ENCODE measurements around the gene GRIA3. TPM values are rescaled to one million over a fixed set of nuclear protein-coding genes. Genes with fewer than 3 reads are reported as not detected.

GRIA3 gene
- total RNA-seq, 4 donors from 2014 or later = 0.60 to 2.3 (median 1.0) TPM

DNA sequence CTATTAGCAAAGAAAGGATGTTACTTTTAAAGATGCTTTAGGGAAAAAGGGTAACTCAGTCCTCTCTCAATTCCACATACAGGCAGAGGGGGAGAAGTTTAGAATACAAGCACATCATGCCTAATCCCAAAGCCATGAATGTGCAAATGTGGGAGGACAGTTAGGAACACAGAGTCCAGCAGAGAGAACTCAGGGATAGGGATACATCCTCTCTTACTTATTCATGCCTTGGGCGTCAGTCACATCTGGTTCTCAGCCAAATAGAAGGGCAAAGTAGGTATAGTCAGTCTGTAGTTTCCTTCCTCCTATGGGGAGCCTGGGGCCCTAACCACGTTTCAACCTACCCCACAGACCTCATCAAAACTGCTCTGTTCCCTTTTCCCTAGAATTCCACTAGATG lies 87.8 kb downstream of the GRIA3 start:
- Histone ChIP-seq H3K27me3 (no peaks in the 10 kb centered on the region), H3K9me3 (no peaks in the 10 kb centered on the region), H3K27ac (no peak overlapping the region), H3K4me1 (no peaks in the 10 kb centered on the region), H3K36me3 (no peaks in the 10 kb centered on the region), H3K4me3 (no peak overlapping the region)
- TF ChIP-seq POLR2A (IDR thresholded peaks at IDR 0.05) = no peak
- TF ChIP-seq, protein P1, sequence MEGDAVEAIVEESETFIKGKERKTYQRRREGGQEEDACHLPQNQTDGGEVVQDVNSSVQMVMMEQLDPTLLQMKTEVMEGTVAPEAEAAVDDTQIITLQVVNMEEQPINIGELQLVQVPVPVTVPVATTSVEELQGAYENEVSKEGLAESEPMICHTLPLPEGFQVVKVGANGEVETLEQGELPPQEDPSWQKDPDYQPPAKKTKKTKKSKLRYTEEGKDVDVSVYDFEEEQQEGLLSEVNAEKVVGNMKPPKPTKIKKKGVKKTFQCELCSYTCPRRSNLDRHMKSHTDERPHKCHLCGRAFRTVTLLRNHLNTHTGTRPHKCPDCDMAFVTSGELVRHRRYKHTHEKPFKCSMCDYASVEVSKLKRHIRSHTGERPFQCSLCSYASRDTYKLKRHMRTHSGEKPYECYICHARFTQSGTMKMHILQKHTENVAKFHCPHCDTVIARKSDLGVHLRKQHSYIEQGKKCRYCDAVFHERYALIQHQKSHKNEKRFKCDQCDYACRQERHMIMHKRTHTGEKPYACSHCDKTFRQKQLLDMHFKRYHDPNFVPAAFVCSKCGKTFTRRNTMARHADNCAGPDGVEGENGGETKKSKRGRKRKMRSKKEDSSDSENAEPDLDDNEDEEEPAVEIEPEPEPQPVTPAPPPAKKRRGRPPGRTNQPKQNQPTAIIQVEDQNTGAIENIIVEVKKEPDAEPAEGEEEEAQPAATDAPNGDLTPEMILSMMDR (IDR thresholded peaks at IDR 0.05) = no peak
- no peak for DNase-seq (ENCODE audit: low spot score in 2 of 2)
- 37 to 67% methylated on average over 2 of the region's 2 CpGs for WGBS, 2 donors

DNA sequence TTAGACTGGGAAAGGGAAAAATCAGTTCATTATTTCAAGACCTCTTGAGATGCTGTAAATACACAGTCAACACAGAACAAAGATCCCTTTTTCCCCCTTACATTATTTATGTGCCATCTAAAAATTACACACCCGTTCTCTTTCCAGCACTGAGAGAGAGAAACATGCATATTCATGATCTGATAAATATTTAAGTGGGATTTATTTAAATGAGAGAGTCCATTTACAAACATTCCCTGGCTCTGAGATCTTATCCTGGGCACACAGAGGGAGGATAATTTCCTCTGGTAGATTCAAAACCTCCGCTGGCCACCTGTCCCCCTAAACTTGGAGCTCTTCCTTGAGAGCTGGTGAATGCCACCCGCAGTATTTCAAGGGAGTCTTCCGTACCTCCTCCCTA lies 88.6 kb downstream of the GRIA3 start:
- Histone ChIP-seq H3K4me1 (no peaks in the 10 kb centered on the region), H3K36me3 (no peaks in the 10 kb centered on the region), H3K9me3 (no peaks in the 10 kb centered on the region), H3K27ac (no peak overlapping the region), H3K4me3 (no peak overlapping the region), H3K27me3 (no peaks in the 10 kb centered on the region)
- no peak for DNase-seq (ENCODE audit: low spot score in 2 of 2)
- WGBS, 2 donors = 72 to 83% methylated on average over 4 of the region's 4 CpGs
- TF ChIP-seq POLR2A (IDR thresholded peaks at IDR 0.05) = no peak
- TF ChIP-seq, protein P1 (IDR thresholded peaks at IDR 0.05) = no peak

DNA sequence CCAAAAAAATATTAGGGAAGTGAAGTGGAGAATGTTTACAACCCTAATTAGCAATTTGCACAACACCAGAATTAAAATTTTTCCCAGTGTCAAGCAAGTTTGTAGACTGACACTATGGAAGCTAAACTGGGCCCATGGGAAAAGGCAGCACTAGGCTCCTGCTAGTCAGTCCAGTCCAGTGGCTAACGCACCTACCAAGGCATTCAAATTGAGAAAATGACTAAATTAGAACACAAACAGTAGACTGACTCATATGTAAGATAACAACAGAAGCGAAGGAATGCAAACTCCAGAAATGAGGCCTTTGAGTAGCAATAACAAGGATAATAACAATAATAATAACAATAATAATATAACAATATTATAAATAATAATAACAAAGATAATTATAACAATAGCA lies 90.7 kb downstream of the GRIA3 start:
- no peaks in the 10 kb centered on the region for H3K36me3 ChIP-seq
- no peaks in the 10 kb centered on the region for H3K4me1 ChIP-seq
- no peak overlapping the region for H3K4me3 ChIP-seq
- no peaks in the 10 kb centered on the region for H3K27me3 ChIP-seq
- TF ChIP-seq POLR2A (IDR thresholded peaks at IDR 0.05) = no peak
- TF ChIP-seq, protein P1 (IDR thresholded peaks at IDR 0.05) = no peak
- TF ChIP-seq EP300 (IDR thresholded peaks at IDR 0.05) = no peak
- no peak for DNase-seq (ENCODE audit: low spot score in 2 of 2)
- no peaks in the 10 kb centered on the region for H3K9me3 ChIP-seq
- H3K27ac ChIP-seq = no peak overlapping the region
- WGBS, 2 donors = 80 to 94% methylated on average over 2 of the region's 2 CpGs

DNA sequence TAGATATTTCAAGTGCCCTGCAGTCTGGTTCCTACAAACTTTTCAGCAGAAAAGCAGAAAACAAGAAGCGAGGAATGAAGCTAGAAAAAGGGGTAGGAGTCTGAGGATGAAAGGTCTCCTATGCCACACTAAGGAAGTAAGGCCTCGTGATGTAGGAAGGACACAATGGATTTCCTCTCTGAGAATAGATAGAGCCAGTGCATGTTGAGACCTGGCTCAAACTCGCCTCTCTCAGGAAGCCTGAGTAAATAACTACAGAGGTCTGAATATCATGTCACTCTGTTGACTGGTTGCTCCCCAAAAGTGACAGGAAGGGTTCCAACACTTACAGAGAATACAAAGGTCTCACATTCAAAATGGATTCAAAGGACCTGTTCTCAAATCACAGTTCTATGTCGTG lies 93.3 kb downstream of the GRIA3 start:
- no peak for DNase-seq (ENCODE audit: low spot score in 2 of 2)
- Histone ChIP-seq H3K4me3 (no peak overlapping the region), H3K27me3 (no peaks in the 10 kb centered on the region), H3K36me3 (no peaks in the 10 kb centered on the region), H3K9me3 (no peaks in the 10 kb centered on the region), H3K4me1 (no peaks in the 10 kb centered on the region), H3K27ac (no peak overlapping the region)
- TF ChIP-seq, protein P1 (IDR thresholded peaks at IDR 0.05) = no peak
- TF ChIP-seq EP300 (IDR thresholded peaks at IDR 0.05) = no peak
- TF ChIP-seq POLR2A (IDR thresholded peaks at IDR 0.05) = no peak
- WGBS, 2 donors = 55 to 72% methylated on average over 4 of the region's 4 CpGs

DNA sequence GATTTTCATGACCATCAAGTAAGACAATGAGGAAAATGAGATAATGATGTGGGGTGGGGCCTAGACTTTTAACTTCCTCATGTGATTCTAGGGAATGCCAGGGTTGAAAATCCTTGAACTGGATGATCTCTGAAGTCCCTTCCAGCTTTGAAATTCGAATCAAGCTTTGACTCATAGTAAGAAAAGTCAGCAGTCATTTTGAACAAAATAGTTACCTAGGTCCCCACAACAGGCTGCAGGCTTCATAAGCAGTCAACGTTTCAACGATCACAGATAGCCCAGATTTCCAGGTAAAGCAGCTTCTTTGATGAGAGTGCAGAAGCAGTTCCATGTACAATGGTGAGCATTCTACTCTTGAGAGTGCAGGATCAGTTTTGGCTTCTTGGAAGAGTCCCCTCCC lies 93.7 kb downstream of the GRIA3 start:
- TF ChIP-seq EP300 (IDR thresholded peaks at IDR 0.05) (no peak), POLR2A (IDR thresholded peaks at IDR 0.05) (no peak)
- TF ChIP-seq, protein P1 (IDR thresholded peaks at IDR 0.05) = no peak
- no peak for DNase-seq (ENCODE audit: low spot score in 2 of 2)
- no peaks in the 10 kb centered on the region for H3K36me3 ChIP-seq
- WGBS, 2 donors = 66 to 83% methylated on average over 3 of the region's 3 CpGs
- no peaks in the 10 kb centered on the region for H3K9me3 ChIP-seq
- no peak overlapping the region for H3K27ac ChIP-seq
- H3K4me1 ChIP-seq = no peaks in the 10 kb centered on the region
- no peaks in the 10 kb centered on the region for H3K27me3 ChIP-seq
- no peak overlapping the region for H3K4me3 ChIP-seq
